IMR-90 (cell line): ENCODE results near the gene MCF2L. TPM values are rescaled to one million over a fixed set of nuclear protein-coding genes. Genes with fewer than 3 reads are reported as not detected.

Source experiments
- ATAC-seq: fragments of 200-7000 bp; cut with Tn5 transposase; 2 replicates; pipeline ENCODE4 v1.9.1; 2020; ENCODE audit warnings: low read depth, mild to moderate bottlenecking, moderate library complexity
- BruUV-seq: library from RNA; stranded (reverse); fragments of 400-500 nt; replicated peaks from 2 replicates; lab custom pipeline; 2021; lab: Mats Ljungman, UMichigan
- CTCF ChIA-PET: fragments of 300-600 bp; formaldehyde crosslinking; extraction: SDS; loops from one replicate; lab custom pipeline; 2021; ENCODE audit warnings: antibody characterized with exemption; lab: Yijun Ruan, JAX
- POLR2A ChIA-PET: fragments of 300-600 bp; sonication (Branson Sonifier 250); formaldehyde crosslinking; loops from one replicate; lab custom pipeline; 2022; ENCODE audit warnings: antibody characterized with exemption; ENCODE audit not compliant: unreplicated experiment; lab: Charles Lee
- DNase-seq: peaks from one replicate; pipeline ENCODE4 v3.0.0; 2013
- H2AFZ ChIP-seq: replicated peaks from 2 replicates; pipeline ENCODE3; 2013; ENCODE audit warnings: low read length, mild to moderate bottlenecking; ENCODE audit not compliant: poor library complexity
- H2AK5ac ChIP-seq: 2 replicates; pipeline ENCODE4 v1.6.1; 2013; ENCODE audit warnings: low read depth, low read length, inconsistent platforms
- H2AK9ac ChIP-seq: replicated peaks from 2 replicates; pipeline ENCODE3; 2013; ENCODE audit warnings: mild to moderate bottlenecking, low read depth, low read length, moderate library complexity; ENCODE audit not compliant: poor library complexity
- H2BK120ac ChIP-seq: 2 replicates; pipeline ENCODE4 v1.6.1; 2013; ENCODE audit warnings: low read depth, low read length, inconsistent platforms
- H2BK15ac ChIP-seq: 3 replicates; pipeline ENCODE4 v1.6.1; 2013; ENCODE audit warnings: low read depth, low read length, inconsistent platforms
- H2BK20ac ChIP-seq: 2 replicates; pipeline ENCODE4 v1.6.1; 2013; ENCODE audit warnings: low read depth, mild to moderate bottlenecking, inconsistent platforms, low read length, moderate library complexity
- H2BK5ac ChIP-seq: 2 replicates; pipeline ENCODE4 v1.6.1; 2013; ENCODE audit warnings: mild to moderate bottlenecking, low read depth, low read length, inconsistent platforms; ENCODE audit not compliant: poor library complexity, severe bottlenecking
- H3K14ac ChIP-seq: replicated peaks from 2 replicates; pipeline ENCODE4 v1.6.1; 2013; ENCODE audit warnings: low read depth, low read length, inconsistent platforms
- H3K18ac ChIP-seq: 2 replicates; pipeline ENCODE4 v1.6.1; 2013; ENCODE audit warnings: low read depth, low read length, control low read depth
- H3K23ac ChIP-seq: 2 replicates; pipeline ENCODE4 v1.6.1; 2013; ENCODE audit warnings: low read depth, low read length, inconsistent platforms
- H3K27ac ChIP-seq: 2 replicates; pipeline ENCODE4 v1.5.1; 2013; ENCODE audit warnings: mild to moderate bottlenecking, control low read depth, low read length; ENCODE audit not compliant: insufficient read depth
- H3K27me3 ChIP-seq: 2 replicates; pipeline ENCODE4 v1.6.1; 2013; ENCODE audit warnings: low read length; ENCODE audit not compliant: control insufficient read depth, insufficient read depth
- H3K36me3 ChIP-seq: 2 replicates; pipeline ENCODE4 v1.6.1; 2013; ENCODE audit warnings: low read length, mixed read lengths; ENCODE audit not compliant: control insufficient read depth, insufficient read depth
- H3K4ac ChIP-seq: 2 replicates; pipeline ENCODE4 v1.6.1; 2013; ENCODE audit warnings: low read depth, low read length, inconsistent platforms
- H3K4me1 ChIP-seq: 2 replicates; pipeline ENCODE4 v1.6.1; 2013; ENCODE audit warnings: low read length, mixed read lengths; ENCODE audit not compliant: control insufficient read depth, insufficient read depth
- H3K4me2 ChIP-seq: 2 replicates; pipeline ENCODE4 v1.6.1; 2013; ENCODE audit warnings: low read depth, mild to moderate bottlenecking, control low read depth, low read length, moderate library complexity
- H3K4me3 ChIP-seq: 2 replicates; pipeline ENCODE4 v1.5.1; 2013; ENCODE audit warnings: low read depth, mild to moderate bottlenecking, control low read depth, low read length, moderate library complexity; ENCODE audit not compliant: insufficient read depth
- H3K56ac ChIP-seq: 2 replicates; pipeline ENCODE4 v1.6.1; 2013; ENCODE audit warnings: low read length, inconsistent platforms; ENCODE audit not compliant: insufficient read depth; ENCODE audit errors: extremely low read depth
- H3K79me1 ChIP-seq, 2 experiments: 2 replicates each; pipeline ENCODE4 v1.6.1; 2013; ENCODE audit warnings: low read length in 2 of 2, inconsistent platforms in 1 of 2, low read depth in 1 of 2
- H3K9ac ChIP-seq: 2 replicates; pipeline ENCODE4 v1.6.1; 2013; ENCODE audit warnings: low read depth, low read length, control low read depth
- H3K9me1 ChIP-seq: 2 replicates; pipeline ENCODE4 v1.6.1; 2013; ENCODE audit warnings: low read length, inconsistent platforms; ENCODE audit not compliant: insufficient read depth
- H3K9me3 ChIP-seq: 2 replicates; pipeline ENCODE4 v1.6.1; 2013; ENCODE audit warnings: low read length; ENCODE audit not compliant: control insufficient read depth, insufficient read depth
- H4K20me1 ChIP-seq: 2 replicates; pipeline ENCODE4 v1.6.1; 2013; ENCODE audit warnings: low read length, inconsistent platforms; ENCODE audit not compliant: insufficient read depth
- H4K5ac ChIP-seq: 2 replicates; pipeline ENCODE4 v1.6.1; 2013; ENCODE audit warnings: mild to moderate bottlenecking, low read depth, low read length, control low read depth
- H4K8ac ChIP-seq, 2 experiments: 2 replicates each; pipeline ENCODE4 v1.6.1; 2013; ENCODE audit warnings: low read depth in 2 of 2, low read length in 2 of 2, control low read depth in 1 of 2, inconsistent platforms in 1 of 2
- H4K91ac ChIP-seq: 2 replicates; pipeline ENCODE4 v1.6.1; 2013; ENCODE audit warnings: low read depth, low read length, inconsistent platforms; ENCODE audit not compliant: insufficient read depth
- BHLHE40 ChIP-seq: fragments of 150-350 bp; IDR thresholded peaks from 2 replicates; pipeline ENCODE4 v1.6.1; 2016; ENCODE audit warnings: mild to moderate bottlenecking, low read depth, low read length
- CEBPB ChIP-seq: IDR thresholded peaks from 2 replicates; pipeline ENCODE4 v1.6.1; 2012; ENCODE audit warnings: low read depth, low read length, improper control_type of control experiment
- CHD1 ChIP-seq: IDR thresholded peaks from 2 replicates; pipeline ENCODE4 v1.6.1; 2012; ENCODE audit warnings: low read depth, low read length, improper control_type of control experiment
- CTCF ChIP-seq: conservative IDR thresholded peaks from 2 replicates; pipeline ENCODE4 v1.5.1; 2012; ENCODE audit warnings: mild to moderate bottlenecking, low read depth, low read length, improper control_type of control experiment
- FOS ChIP-seq: fragments of 150-350 bp; IDR thresholded peaks from 2 replicates; pipeline ENCODE4 v1.6.1; 2016; ENCODE audit warnings: low read depth, low read length
- MAFK ChIP-seq: IDR thresholded peaks from 2 replicates; pipeline ENCODE4 v1.6.1; 2012; ENCODE audit warnings: low read depth, low read length, improper control_type of control experiment
- MXI1 ChIP-seq: IDR thresholded peaks from 2 replicates; pipeline ENCODE4 v1.6.1; 2012; ENCODE audit warnings: low read depth, mild to moderate bottlenecking, low read length, moderate library complexity, borderline replicate concordance
- NFE2L2 ChIP-seq: fragments of 150-350 bp; IDR thresholded peaks from 2 replicates; pipeline ENCODE4 v1.6.1; 2016; ENCODE audit warnings: low read depth, mild to moderate bottlenecking, low read length
- POLR2A ChIP-seq: IDR thresholded peaks from 2 replicates; pipeline ENCODE4 v1.6.1; 2012; ENCODE audit warnings: mild to moderate bottlenecking, low read depth, low read length
- RAD21 ChIP-seq: IDR thresholded peaks from 2 replicates; pipeline ENCODE4 v1.6.1; 2012; ENCODE audit warnings: low read length, improper control_type of control experiment
- RCOR1 ChIP-seq: IDR thresholded peaks from 2 replicates; pipeline ENCODE4 v1.6.1; 2012; ENCODE audit warnings: mild to moderate bottlenecking, low read length, improper control_type of control experiment; ENCODE audit not compliant: insufficient replicate concordance
- RFX5 ChIP-seq: IDR thresholded peaks from 2 replicates; pipeline ENCODE4 v1.8.0; 2012; ENCODE audit warnings: low read depth, mild to moderate bottlenecking, low read length, moderate library complexity
- USF2 ChIP-seq: fragments of 150-350 bp; IDR thresholded peaks from 2 replicates; pipeline ENCODE4 v1.6.1; 2017; ENCODE audit warnings: mild to moderate bottlenecking, antibody characterized with exemption, low read length, low read depth
- WGBS, 2 experiments: methylation state at CpG; one replicate each; pipeline versions ENCODE4 v1.1.5 to v1.1.7; 2013; ENCODE audit warnings: missing lambda C conversion rate in 2 of 2; ENCODE audit not compliant: insufficient read length in 1 of 2; ENCODE audit errors: extremely low coverage in 2 of 2; 5-methylcytosine and 5-hydroxymethylcytosine counted together
- dilution Hi-C: fragments of 300-500 bp; cut with HindIII; formaldehyde crosslinking; loops from one replicate; pipeline ENCODE4 v1.14.3; 2018; ENCODE audit warnings: low sequenced_read_pairs; ENCODE audit not compliant: unreplicated experiment
- in situ Hi-C: fragments of 300-500 bp; cut with MboI; formaldehyde crosslinking; loops from 3 replicates; pipeline ENCODE4 v1.14.3; 2019; ENCODE audit warnings: low sequenced_read_pairs, inconsistent platforms, mixed read lengths
- intact Hi-C: fragments of 100-400 bp; cut with micrococcal nuclease; formaldehyde crosslinking; loops from 2 replicates; pipeline ENCODE4 v1.10.0; 2022
- polyA plus RNA-seq, 3 experiments: library from polyadenylated mRNA; depleted of rRNA; stranded (reverse); fragments of >200 nt; gene quantifications; 2 replicates each; pipeline ENCODE4 v1.2.3, GENCODE V29; 2012; ENCODE audit warnings: low replicate concordance in 1 of 3
- total RNA-seq: library from RNA; depleted of rRNA; stranded (reverse); fragments of >200 nt; gene quantifications from 2 replicates; pipeline ENCODE4 v1.2.3, GENCODE V29; 2012

MCF2L gene
- total and polyA plus RNA-seq, 2 of the 4 experiments (the other 2 are of a cell fraction) = 0.18 TPM; not detected in 1

- Histone ChIP-seq H3K9me3 (no peaks in the 10 kb centered on the region), H3K79me1 (no peaks in the 10 kb centered on the region), H3K18ac (no peak overlapping the region), H3K27me3 (peaks cover 74% of the 10 kb centered on the region), H2BK20ac (no peak overlapping the region), H4K8ac (no peak overlapping the region), H4K91ac (no peak overlapping the region), H2AK9ac (no peak overlapping the region), H3K14ac (no peak overlapping the region), H3K36me3 (no peaks in the 10 kb centered on the region), H4K20me1 (no peaks in the 10 kb centered on the region), H3K27ac (no peak overlapping the region), H2BK15ac (no peak overlapping the region), H4K5ac (no peak overlapping the region), H3K4me2 (no peak overlapping the region), H3K23ac (no peak overlapping the region), H2AK5ac (no peak overlapping the region), H3K9me1 (no peaks in the 10 kb centered on the region), H3K56ac (no peak overlapping the region), H2BK5ac (no peak overlapping the region), H3K4me1 (no peaks in the 10 kb centered on the region), H2BK120ac (no peak overlapping the region), H3K4ac (no peak overlapping the region), H2AFZ (no peak overlapping the region), H3K9ac (no peak overlapping the region), H3K4me3 (no peak overlapping the region)
- intact Hi-C loops (no loop called here), dilution Hi-C loops (no loop called here), in situ Hi-C loops (no loop called here)
- no TSS peak for BruUV-seq
- ChIA-PET POLR2A (no interaction called here), CTCF (interaction anchor here (0.6 kb wide), 1 partner anchor 73 kb away, joined by 3 read pairs; no protein-coding TSS in a partner anchor)
- ATAC-seq = no peak
- TF ChIP-seq CEBPB (no peak), MAFK (no peak), USF2 (no peak), MXI1 (no peak), RAD21 (no peak), POLR2A (no peak), RFX5 (no peak), BHLHE40 (no peak), NFE2L2 (no peak), FOS (no peak), CHD1 (no peak), RCOR1 (no peak), CTCF (no peak)
- WGBS, 2 experiments = 2% methylated on average over 13 of the region's 48 CpGs; no CpG with 5 or more reads in 1 of the 2 experiments
- DNase-seq = no peak
These were observed 81.9 kb downstream of the MCF2L start for GRCh38 chr13:113050734-113051431.
